SIG-M5 treated with dmso at 0.1 percent for 504 hours (cell line): ENCODE results near the gene GM2A.
A peak's percentile ranks its signal among the peaks of the same experiment; 100 is the strongest.

ENCODE experiments used
- DNase-seq: peaks from one replicate; lab custom pipeline; 2025; ENCODE audit not compliant: unreplicated experiment; lab: John Stamatoyannopoulos, UW

Gene GM2A

GRCh38 chr5:151252762-151253604 is at the start of gene GM2A:
Gene GM2A (plus strand): TSS chr5:151253185. CDS start chr5:151253217, 32 bp downstream.
- DNase-seq = peak; percentile 100

GRCh38 chr5:151204051-151204450 is 48.9 kb upstream of the GM2A start:
- DNase-seq = no peak

- DNase-seq = no peak
Measured at GRCh38 chr5:151205411-151205810, 47.6 kb upstream of the GM2A start.

GRCh38 chr5:151208481-151208914 is 44.5 kb upstream of the GM2A start:
- no peak for DNase-seq

- DNase-seq = no peak
Measured at GRCh38 chr5:151212406-151212798, 40.6 kb upstream of the GM2A start.

- DNase-seq = peak; percentile 98
Measured at GRCh38 chr5:151213803-151214613, 39.0 kb upstream of the GM2A start.

- peak; percentile 87 for DNase-seq
Measured at GRCh38 chr5:151214614-151215545, 38.1 kb upstream of the GM2A start.

- no peak for DNase-seq
Measured at GRCh38 chr5:151215546-151215880, 37.5 kb upstream of the GM2A start.

- DNase-seq = no peak
Measured at GRCh38 chr5:151216781-151217180, 36.2 kb upstream of the GM2A start.

GRCh38 chr5:151218177-151218576 is 34.8 kb upstream of the GM2A start:
- DNase-seq = no peak

- no peak for DNase-seq
Measured at GRCh38 chr5:151219138-151219537, 33.8 kb upstream of the GM2A start.

- no peak for DNase-seq
Measured at GRCh38 chr5:151219789-151220188, 33.2 kb upstream of the GM2A start.

- no peak for DNase-seq
Measured at GRCh38 chr5:151221574-151221973, 31.4 kb upstream of the GM2A start.

GRCh38 chr5:151222054-151222789 is 30.8 kb upstream of the GM2A start:
- no peak for DNase-seq

- no peak for DNase-seq
Measured at GRCh38 chr5:151222790-151223446, 30.1 kb upstream of the GM2A start.

- DNase-seq = peak; percentile 69
Measured at GRCh38 chr5:151223447-151224264, 29.3 kb upstream of the GM2A start, which contains the start of gene CCDC69. Gene CCDC69 (minus strand): TSS chr5:151224092. CDS start chr5:151223970, 122 bp downstream.

- DNase-seq = peak; percentile 17
Measured at GRCh38 chr5:151224372-151224771, 28.6 kb upstream of the GM2A start.

GRCh38 chr5:151225071-151225470 is 27.9 kb upstream of the GM2A start:
- DNase-seq = no peak

- DNase-seq = no peak
Measured at GRCh38 chr5:151225475-151225874, 27.5 kb upstream of the GM2A start.
